Stimulated activated CD4-positive, alpha-beta T cell treated with anti-CD3 and anti-CD28 coated beads, TNF-alpha, amount 100 ng/mL, for 1 hour (primary cell): ENCODE measurements around the gene PITPNM3.

Experiments
- DNase-seq, 3 donors: peaks; one replicate each; pipeline ENCODE4 v3.0.0-alpha.2; 2020; ENCODE audit warnings: low read depth in 3 of 3, low spot score in 1 of 3

PITPNM3 gene

DNA sequence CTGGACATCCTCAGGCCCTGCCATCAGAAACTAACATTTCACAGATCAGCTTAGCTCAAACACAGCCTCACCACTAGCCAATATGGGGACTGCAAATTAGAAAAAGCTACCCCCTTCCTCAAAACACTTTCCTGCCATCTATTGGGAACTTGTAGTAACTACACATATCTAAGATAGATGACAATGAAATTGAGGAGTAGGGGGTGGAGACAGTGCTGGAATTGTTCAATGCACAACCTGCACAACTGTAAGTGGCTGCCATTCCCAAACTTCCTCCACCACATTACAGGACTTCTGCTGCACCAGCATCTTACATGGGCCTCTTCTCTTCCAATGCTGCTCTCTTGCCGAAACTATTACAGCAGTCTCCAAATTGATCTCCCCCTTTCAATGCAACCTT lies 143.3 kb downstream of the PITPNM3 start:
- DNase-seq, result no peak

DNA sequence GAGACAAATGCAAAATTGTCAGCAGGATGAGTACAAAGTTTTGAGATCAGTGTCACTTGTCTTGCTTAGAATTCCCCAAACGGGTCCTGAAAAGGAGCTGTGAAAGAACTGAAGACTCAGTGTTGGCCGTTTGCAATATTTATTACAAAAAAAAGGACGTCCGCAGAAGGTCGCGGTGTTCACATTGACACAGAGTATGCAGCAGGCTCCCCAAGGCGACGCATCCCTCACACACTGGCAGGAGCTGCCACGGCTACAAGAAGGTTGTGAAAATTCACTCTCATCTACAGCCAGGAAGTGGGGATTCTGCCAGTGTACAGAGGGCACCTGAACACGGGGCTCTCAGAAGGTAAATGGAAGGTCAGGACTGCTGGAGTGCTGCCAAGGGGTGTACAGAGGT lies 147.6 kb downstream of the PITPNM3 start:
- no peak for DNase-seq

DNA sequence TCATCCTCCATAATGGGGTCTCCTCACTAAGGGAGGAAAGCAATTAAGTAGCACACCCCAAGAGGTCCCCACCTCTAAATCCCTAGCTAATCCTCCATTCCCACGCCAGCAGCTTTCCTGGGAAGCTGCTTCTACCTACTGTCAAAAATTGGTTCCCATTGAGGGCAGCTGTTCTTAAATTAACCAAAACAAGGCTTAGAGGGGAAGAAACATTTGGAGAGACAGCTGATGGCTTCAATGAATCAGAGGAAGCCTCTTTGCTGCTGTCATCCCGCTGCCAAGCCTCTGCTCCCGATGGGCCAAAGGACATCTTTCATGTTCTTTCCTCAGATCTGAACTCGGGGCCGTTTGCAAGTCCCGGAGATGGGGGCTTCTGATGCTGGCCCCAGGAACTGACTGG lies 148.1 kb downstream of the PITPNM3 start:
- DNase-seq, result no peak

DNA sequence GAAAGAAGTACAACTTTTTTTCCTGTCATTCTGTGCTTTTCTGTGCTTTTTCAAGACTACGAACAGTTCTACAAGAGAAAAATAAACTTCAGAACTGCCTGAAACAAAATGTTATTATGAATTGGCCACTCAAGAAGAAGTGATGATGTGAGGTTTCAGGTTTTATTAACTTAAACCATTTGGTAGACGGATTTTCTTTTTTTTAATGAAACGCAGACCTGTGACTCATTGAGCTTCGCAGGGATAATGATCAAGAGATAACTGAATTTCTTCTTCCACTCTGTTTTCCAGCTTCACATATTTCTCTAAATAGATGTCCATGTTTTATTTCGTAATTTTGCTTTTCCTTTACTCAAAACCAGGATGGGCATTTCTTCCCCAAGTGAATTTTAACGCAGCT lies 154.1 kb downstream of the PITPNM3 start:
- DNase-seq, result no peak
